Tongue (tissue), 2 donors: ENCODE measurements around the gene PLA2G2C. TPM values are rescaled to one million over a fixed set of nuclear protein-coding genes. Genes with fewer than 3 reads are reported as not detected.
A peak's percentile ranks its signal among the peaks of the same experiment; 100 is the strongest.
"Not testable (repeated sequence)": the region's sequence is repeated elsewhere in the genome, so short reads cannot be mapped to it uniquely, and the experiment has no call there.

ENCODE experiments used
- DNase-seq: peaks from one replicate; pipeline ENCODE4 v3.0.0-alpha.2; 2015
- total RNA-seq: library from RNA; depleted of rRNA; stranded (reverse); fragments of >200 nt; gene quantifications from one replicate; pipeline ENCODE4 v1.2.3, GENCODE V29; 2014

The PLA2G2C gene, protein sequence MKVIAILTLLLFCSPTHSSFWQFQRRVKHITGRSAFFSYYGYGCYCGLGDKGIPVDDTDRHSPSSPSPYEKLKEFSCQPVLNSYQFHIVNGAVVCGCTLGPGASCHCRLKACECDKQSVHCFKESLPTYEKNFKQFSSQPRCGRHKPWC
- total RNA-seq = not detected

DNA sequence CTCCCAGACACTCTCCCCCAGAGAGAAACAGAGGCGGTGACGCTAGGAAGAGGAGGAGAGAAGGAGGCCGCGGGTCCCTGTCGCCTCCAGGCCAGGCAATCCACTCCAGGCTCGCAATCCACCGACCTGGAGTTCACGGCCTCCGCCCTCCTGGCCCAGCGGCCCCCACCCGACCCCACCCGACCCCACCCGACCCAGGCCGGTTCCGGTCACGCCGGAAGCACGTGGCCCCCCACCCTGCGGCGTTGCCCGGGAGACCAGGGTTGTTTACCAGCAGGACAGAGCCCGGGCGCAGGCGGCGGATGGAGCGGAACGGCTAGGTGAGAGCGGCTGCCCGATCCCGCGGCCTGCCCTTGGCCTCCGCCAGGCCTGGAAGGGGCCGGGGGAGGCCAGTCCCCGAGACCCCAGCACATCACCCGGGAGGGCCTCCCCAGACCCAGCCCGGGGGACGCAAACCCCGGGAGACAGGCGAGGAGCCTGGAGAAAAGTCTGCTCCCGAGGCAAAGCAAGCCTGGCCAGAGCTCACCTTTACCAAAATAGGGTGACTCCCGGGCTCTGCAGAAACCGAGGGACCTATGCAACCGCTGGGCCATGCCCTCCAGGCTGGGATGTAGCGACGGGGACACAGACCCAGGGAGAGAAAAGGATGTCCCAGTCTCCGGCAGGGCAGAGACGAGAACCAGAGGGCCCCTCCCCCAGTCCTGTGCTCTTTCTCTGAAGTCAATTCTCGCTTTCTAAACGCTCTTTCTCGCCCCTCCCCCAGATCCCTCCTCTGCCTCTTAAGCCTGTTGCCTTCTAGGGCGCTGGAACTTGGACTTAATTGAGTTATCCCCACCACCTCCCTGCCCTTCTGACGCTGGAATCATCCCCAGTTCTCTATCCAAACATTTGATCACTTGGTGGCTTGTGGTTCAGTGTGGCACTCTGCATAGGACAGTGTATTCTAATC, at the start of gene PLA2G2C, which contains the start of gene UBXN10:
Gene PLA2G2C (minus strand): TSS at position 685 of the 949 bp plus-strand sequence. CDS start 9,155 bp downstream, outside the sequence.
Gene UBXN10 (plus strand): TSS at position 263 of the 949 bp plus-strand sequence. CDS start 4,466 bp downstream, outside the sequence.
- DNase-seq = peak; percentile 60

DNA sequence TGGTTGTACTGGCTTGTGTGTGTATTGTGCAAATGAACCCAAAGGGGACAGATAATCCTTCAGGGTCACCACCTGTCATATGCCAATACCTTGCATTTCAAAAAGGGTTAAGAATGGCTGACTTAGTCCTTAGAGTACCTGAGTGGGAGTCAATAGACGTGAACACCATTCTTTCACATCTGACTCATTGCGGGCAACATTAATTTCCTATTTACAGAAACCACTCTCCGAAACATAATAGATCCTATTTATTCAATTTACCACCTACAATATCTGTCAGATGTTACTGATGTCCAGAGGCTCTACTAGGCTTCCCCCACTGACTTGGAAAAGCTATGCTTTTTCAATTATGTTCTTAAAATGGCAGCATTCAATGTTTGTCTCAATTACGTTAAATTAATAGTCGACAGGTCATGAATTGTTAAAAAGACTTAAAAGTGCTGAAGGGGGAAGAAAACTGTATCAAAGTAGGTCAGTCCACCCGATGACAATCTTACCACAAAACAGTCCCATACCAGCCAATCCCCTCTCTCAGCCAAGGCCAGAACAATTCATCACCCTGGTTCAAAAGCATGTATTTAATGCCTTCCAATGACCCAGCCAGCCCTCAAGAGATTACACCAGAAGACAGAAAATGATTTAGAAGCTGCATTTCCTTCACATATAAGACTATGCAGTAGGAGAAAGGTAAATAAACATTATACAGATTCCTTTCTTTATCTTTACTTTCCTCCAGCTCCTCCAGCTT, 48.6 kb upstream of the PLA2G2C start:
- DNase-seq = no peak

DNA sequence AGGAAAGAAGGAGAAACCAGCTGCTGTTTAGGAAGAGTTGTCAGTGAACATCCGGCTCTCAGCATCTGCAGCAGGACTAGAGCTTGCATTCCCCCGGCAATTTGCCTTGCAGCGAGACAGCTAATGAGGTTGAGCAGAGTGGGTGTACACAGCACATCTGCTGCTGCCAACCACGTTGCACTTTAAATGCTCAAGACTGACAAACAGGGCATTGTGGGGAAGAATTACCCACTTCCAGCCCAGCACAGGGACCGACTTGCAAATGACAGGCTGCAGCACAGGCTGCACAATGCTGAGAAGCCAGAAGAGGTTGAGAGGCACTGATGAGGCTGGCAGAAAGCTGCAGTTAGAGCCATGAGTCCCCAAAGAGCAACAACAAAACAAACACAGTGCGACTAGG, 47.5 kb upstream of the PLA2G2C start:
- peak; percentile 82 for DNase-seq

DNA sequence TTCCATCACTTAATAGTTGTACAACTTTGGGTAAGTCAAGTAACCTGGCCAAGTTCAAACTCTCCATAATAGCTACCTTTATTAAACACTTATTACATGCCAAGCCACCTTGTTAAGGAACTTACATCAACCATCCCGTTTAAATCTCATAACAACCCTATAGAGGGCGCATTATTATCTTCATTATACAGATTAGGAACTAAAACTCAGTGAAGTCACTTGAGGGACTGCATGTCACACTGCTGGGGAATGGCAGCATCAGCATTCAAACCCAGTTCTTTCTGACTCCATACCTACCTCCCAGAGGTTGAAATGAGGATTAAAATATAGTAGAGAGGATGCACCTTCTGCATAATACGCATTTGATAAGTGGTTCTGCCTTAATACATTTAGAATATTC, 47.1 kb upstream of the PLA2G2C start:
- peak; percentile 29 for DNase-seq

DNA sequence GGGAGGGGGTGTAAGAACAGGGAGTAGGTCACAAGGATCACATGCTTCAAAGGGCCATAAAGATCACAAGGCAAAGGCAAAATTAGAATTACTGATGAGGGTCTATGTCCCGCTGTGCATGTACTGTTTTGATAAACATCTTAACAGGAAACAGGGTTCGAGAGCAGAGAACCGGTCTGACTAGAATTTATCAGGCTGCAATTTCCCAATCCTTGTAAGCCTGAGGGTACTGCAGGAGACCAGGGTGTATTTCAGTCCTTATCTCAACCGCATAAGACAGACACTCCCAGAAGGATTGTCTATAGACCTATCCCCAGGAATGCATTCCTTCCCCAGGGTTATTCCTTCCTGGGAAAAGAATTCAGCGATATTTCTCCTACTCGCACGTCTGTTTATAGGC, 46.2 kb upstream of the PLA2G2C start:
- not testable (repeated sequence) for DNase-seq

DNA sequence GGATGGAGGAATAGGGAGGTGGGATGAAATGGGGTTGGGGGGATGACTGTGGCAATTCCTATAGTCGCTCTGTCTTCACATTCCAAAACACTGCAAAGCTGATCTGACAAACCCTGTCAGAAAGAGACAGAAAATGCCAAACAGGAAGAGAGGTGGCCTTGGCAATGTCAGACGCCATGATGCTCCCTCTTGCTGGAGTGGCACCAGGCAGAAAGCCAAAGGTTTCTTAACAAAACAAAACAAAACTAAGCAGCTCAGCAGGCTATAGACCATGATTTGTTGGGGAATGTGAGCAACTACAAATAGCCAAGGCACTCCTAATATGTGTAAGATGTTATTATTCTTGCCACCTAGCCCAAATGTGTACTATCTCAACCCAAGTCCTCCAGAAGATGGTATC, 42.9 kb upstream of the PLA2G2C start:
- DNase-seq = no peak

DNA sequence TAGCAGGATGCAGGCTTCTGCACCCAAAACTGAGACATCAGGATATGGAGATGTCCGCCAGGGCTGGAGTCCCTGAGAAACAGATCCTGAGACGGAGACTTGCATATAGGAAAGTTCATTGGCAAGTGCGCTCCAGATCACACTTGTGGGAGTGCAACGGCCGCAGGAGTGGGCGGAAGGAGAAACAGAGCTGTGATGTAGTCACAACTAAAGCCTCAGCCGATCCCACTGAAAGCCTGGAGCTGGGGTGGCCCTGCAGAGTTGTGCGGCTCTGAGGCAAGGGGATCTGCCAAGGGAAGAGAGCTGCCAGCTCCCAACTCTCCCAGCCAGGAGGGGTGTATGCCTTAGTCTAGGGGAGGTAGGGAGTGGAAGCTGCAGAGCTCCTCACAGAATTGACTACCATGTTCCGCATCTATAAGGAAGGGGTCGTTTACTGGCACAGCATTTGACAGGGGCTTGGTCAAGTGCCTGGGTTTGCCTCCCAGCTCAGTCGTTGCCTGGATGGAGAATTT, 42.1 kb upstream of the PLA2G2C start:
- no peak for DNase-seq

DNA sequence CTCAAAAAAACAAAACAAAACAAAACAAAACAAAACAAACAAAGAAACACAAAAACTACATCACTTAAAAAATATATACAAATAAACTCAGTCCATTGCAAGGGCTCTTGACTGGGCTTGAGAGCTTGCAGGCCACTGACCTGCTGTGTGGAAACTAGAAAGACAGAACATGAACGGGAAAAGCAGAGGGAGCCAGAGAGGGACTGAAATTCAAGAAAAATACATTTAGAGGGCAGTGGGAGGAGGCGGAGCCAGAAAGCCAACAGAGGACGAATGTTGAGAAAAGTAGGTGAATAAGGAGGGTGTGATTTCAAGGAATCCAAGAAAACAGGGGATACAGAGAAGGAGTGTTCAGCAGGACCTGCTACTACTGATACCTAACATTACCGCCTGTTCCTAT, 41.4 kb upstream of the PLA2G2C start:
- no peak for DNase-seq

DNA sequence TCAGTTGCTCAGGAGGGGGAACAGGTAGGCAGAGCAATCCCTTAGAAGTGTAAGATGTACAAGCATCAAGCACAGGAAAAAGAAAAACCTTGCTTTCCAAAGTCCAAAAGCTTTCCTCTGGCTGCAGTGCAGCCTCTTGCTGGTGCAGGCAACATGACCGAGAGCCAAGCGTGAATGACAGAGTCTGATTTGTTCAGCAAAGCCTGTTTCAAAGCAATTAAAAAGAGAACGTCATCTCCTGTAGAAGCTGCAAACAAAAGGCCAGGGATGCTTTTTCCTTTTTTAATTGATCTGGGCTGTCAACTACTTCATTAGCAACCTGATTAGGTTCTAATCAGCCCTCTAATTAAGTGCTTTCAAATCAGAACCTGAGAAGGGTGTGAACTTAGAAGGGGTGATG, 38.2 kb upstream of the PLA2G2C start:
- no peak for DNase-seq

DNA sequence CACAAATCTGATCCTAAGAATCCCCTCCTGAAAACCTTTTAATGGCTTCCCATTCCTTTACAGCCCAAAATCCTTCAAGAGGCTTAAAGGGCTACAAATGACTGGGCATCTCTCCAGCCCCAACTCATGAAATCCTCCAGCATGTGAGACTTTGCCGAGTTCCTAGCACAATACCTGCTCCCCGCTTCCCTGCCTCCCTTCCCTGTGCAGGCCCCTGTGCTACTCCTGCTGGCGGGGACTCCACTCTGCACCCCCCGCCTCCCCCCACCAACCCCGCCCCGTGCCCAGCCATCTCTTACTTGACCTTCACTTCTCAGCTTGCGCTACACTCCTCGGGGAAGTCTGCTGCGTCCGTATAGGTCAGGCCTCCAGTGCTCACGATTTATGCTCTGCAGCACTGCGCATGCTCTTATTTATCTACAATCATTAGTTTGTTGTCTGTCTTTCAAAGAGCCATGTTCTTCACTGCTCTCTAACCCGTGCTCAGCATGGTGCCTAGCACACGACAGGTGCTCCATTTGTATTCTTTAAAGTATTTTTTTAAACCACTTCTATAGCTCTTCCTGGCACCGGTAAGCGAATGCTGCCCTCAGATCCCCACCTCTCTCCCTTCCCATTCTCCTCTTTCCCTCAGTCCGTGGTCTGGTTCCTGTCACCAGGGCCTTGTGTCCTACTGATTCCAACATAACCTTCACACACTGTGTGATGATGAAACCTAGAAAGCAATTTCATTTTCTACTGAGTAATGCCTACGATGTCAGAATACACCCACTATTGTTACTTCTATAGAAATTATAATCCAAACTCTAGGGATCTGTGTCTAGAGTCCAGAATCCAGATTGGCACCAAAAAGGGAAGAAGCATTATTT, 37.5 kb upstream of the PLA2G2C start:
- no peak for DNase-seq

DNA sequence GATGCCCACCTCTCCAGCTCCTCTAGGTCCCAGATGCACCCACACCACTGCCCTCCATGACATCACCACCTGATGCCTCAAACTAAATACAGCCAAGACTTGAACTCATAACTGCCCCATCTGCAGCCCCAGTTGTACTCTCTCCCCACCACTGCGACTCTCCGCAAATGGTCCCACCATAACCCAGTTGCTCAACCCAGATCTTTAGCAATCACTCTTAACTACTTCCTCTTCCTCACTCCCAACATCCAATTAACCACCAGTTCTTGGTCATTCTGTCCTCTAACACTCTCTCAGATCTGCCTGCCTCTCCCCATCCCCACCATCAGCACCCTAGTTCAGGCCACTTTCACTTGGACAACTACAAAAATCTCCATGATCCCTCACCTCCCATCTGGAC, 36.8 kb upstream of the PLA2G2C start:
- DNase-seq = no peak

DNA sequence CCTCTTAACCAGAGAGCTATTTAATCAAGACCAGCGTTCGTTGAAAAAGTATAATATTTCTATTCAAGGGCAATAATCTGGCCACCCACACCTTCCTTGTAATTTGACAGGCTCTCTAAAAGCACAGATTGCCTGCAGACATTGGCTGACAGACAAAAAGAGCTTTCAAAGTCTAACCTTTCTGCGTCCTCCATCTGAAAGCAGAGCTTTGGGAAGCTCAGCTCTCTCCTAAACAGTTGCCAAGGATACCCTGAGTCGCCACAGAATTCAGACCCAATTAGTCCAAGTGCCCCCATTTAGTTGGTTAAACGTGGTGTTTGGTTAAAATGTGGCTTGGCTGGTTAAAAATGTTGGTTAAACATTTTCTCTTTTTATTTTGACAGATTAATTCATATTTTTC, 33.7 kb upstream of the PLA2G2C start:
- DNase-seq = no peak

DNA sequence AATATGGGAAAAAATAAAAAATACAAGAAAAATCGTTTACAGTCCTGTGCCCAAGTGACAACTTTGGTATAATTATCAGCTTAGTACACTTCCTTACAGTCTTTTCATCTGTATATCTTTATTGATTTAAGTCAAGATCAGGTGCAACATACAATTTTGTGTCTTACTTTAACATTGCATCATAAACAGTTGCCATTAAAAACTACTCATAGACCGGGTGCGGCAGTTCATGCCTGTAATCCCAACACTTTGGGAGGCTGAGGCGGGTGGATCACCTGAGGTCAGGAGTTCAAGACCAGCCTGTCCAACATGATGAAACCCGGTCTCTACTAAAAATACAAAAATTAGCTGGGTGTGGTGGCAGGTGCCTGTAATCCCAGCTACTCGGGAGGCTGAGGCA, 32.7 kb upstream of the PLA2G2C start:
- not testable (repeated sequence) for DNase-seq

DNA sequence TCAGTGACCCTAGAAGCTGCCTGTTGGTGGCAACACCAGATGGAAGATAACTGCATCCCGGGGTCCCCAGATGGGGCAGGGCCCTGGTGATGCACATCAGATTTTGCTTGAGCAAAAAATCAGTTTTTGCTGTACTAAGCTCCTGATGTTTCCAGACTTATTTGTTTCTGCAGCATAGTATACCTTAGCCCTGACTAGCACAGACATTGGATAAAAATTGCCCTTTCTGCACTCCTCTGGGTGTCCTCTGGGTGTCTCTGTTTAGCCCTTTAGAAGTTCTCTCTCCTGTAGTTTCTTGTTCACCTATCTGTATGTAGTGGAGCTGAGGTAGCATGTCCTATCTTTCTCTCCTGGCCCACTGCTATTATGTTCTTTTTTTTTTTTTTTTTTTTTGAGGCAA, 30.3 kb upstream of the PLA2G2C start:
- DNase-seq = no peak

DNA sequence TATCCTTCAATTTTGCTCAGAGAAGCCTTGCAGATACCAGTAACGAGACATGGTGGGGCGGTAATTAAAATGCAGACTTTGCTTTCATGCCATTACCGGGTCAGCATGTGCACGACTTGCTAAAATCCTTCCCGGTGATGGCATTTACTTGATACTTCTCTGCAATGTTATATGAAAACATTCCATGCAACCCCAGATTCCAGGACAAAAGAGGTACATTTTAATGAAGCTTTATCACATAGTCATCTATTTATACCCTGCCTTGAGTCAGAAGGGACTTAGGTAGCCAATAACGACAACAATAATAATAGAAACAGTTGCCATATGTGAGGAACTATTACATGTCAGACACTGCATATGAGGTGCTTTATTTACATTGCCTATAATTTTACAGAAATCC, 29.4 kb upstream of the PLA2G2C start:
- no peak for DNase-seq

DNA sequence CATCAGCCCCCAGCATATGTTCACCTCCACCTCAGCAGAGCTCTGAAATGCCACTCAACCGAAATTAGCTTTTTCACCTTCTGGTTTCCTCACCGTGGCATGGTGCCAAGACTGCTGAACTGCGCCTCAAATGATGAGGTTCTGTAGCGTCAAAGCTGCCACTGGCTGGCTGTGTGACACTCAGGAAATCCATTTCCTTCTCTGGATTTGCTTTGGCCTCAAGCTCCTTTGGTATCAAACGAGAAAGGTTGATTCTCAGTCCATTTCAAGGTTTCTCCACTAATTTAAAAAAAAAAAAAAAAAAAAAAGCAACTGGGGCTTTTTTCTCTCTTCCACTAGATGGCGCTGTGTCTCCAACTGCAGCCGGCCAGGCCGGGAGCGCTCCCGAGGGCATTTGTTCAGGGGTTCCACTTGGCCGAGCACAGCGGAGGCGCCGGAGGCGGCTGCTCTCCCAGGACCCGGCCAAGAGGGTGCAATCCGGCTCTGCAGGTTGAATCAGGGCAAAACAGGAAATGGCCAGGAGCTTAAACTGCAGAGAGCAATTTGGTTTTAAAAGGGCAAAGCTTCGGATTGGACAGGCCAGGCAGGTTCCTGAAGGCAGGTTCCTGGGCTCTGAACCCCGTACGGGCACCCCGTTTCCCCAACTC, 26.5 kb upstream of the PLA2G2C start:
- DNase-seq = peak; percentile 75

DNA sequence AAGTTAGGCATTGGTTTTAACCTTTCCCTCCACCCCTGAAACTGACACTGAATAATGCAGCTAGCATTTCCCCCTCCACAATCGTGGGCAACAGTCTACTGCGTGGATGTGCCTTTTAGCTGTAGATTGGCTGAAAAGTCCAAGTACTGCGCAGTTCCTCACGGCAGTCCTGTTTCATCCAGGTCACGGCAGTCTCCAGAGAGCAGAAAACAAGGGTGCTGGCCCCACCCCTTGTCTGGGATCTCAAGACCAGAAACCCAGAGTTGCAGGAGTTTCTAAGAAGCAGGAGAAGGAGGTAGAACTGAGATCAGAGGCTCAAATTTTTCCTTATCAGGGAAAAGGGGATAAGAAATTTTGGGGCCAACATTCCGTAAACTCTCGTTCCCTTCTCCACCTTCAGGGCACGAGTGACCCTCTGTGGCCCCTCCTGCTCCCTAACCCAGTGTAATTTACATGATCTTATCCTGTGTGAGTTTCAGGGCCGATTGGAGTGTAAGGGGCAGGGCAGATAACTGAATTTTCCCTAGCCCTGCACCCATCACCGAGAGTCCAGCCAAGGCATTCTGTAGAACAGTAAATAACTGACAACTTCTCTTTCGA, 25.9 kb upstream of the PLA2G2C start:
- DNase-seq = no peak

DNA sequence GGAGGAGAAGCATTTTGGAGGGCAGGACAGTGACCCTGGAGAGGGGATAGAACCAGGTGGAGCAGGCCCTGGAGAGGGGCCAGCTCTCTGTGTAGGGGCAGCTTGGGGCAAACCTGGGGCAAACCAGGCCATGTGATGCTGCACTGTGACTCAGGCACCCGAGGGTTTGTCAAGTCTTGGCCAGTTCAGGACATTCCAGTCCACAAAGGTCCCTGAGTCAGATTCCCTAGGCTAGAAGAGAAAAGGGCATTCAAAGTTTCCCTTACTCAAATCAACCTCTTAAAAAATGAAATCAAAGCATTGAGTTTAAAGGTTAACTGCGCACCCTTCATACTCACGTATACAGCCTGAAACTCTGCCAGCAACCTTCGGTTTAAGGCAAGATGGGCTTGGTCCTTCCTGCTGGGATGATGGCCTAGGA, 25.2 kb upstream of the PLA2G2C start:
- DNase-seq = no peak

DNA sequence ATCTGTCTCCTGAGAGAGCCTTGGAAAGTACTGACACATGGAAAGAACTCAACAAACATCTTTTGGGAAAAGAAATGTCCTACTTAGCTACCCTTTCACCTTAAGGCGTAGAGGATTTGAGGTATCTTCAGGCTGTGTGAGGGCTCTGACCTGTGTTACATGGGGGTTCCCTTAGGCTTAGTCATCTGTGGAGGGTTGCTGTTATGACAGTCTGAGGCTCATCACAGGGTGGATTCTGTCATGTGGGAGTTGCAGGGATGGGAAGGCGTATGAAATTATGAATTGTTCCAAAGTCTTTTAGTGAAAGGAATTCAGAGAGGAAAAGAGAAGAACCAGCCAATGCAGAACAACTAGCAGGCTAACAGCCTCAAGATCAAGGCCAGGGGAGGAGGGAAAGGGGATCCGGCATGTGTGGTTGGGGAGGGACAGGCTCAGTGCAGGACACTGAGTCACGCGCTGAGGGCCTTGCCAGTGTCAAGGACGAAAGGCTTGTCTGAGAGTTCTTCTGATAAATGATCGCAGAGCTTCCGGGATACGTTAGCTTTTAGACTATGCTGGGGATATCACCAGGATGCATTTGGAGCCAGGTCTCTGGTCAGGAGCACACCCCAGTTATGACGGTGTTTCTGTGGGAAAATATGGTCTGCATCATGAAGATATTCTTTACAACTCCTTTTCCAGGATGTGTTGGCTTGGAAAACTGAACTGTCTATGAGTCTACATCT, 24.6 kb upstream of the PLA2G2C start:
- no peak for DNase-seq

DNA sequence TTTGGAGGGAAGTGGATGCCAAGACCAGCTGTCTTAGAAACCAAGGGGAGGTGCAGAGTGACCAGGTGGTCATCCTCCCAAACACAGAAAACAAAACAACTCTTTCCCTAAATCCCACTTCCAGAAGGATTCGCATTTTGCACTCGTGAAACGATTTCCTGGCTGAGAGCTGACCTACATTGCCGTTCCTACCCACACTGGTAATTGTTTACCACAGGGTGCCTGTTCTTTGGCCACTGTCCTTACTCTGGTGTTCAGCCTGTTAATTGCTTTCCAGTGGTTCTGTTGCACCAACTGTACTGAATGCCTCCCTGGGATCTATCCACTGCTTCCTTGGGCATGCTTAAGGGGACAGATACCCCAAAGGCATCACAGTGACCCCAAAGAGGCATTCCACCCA, 23.2 kb upstream of the PLA2G2C start:
- no peak for DNase-seq
